GM23248 (cell line): ENCODE results near the gene HGF. TPM values are rescaled to one million over a fixed set of nuclear protein-coding genes. Genes with fewer than 3 reads are reported as not detected.

Experiments
- DNase-seq: peaks from one replicate; pipeline ENCODE4 v3.0.0-alpha.2; 2015
- H2AFZ ChIP-seq: fragments of 200-600 bp; sonication (generic); 2 replicates; pipeline ENCODE4 v1.6.1; 2016; ENCODE audit warnings: antibody characterized with exemption
- H3F3A ChIP-seq: fragments of 200-600 bp; sonication (generic); 2 replicates; pipeline ENCODE4 v1.6.1; 2016; ENCODE audit warnings: mild to moderate bottlenecking, antibody characterized with exemption, mixed run types; ENCODE audit not compliant: insufficient read depth
- H3K27ac ChIP-seq: fragments of 200-600 bp; sonication (generic); 2 replicates; pipeline ENCODE4 v1.5.1; 2016; ENCODE audit warnings: mild to moderate bottlenecking
- H3K27me3 ChIP-seq: fragments of 200-600 bp; sonication (generic); replicated peaks from 2 replicates; pipeline ENCODE4 v1.6.1; 2016; ENCODE audit warnings: mild to moderate bottlenecking; ENCODE audit not compliant: insufficient read depth
- H3K36me3 ChIP-seq: fragments of 200-600 bp; sonication (generic); 2 replicates; pipeline ENCODE4 v1.6.1; 2016; ENCODE audit warnings: low read depth, mild to moderate bottlenecking
- H3K4me1 ChIP-seq: fragments of 200-600 bp; sonication (generic); 2 replicates; pipeline ENCODE4 v1.6.1; 2016; ENCODE audit warnings: mild to moderate bottlenecking; ENCODE audit not compliant: insufficient read depth
- H3K4me2 ChIP-seq: fragments of 200-600 bp; sonication (generic); one replicate; pipeline ENCODE4 v1.6.1; 2016; ENCODE audit warnings: mild to moderate bottlenecking; ENCODE audit not compliant: unreplicated experiment
- H3K4me3 ChIP-seq: fragments of 200-600 bp; sonication (generic); 2 replicates; pipeline ENCODE4 v1.5.1; 2016; ENCODE audit warnings: mild to moderate bottlenecking
- H3K79me2 ChIP-seq: fragments of 200-600 bp; sonication (generic); 2 replicates; pipeline ENCODE4 v1.6.1; 2016; ENCODE audit warnings: mild to moderate bottlenecking; ENCODE audit not compliant: insufficient read depth
- H3K9ac ChIP-seq: fragments of 200-600 bp; sonication (generic); 2 replicates; pipeline ENCODE4 v1.6.1; 2016; ENCODE audit warnings: mild to moderate bottlenecking
- H3K9me2 ChIP-seq: fragments of 200-600 bp; sonication (generic); 2 replicates; pipeline ENCODE4 v1.6.1; 2016; ENCODE audit warnings: mixed run types, mild to moderate bottlenecking, moderate library complexity; ENCODE audit not compliant: insufficient read depth
- H3K9me3 ChIP-seq: fragments of 200-600 bp; sonication (generic); one replicate; pipeline ENCODE4 v1.6.1; 2017; ENCODE audit warnings: low read depth
- H4K20me1 ChIP-seq: fragments of 200-600 bp; sonication (generic); 2 replicates; pipeline ENCODE4 v1.6.0; 2016; ENCODE audit not compliant: insufficient read depth
- EZH2 ChIP-seq: fragments of 200-600 bp; sonication (generic); IDR thresholded peaks from 2 replicates; pipeline ENCODE4 v1.6.1; 2018; ENCODE audit warnings: antibody characterized with exemption, mild to moderate bottlenecking; ENCODE audit not compliant: insufficient read depth, poor library complexity, severe bottlenecking
- EZH2phosphoT487 ChIP-seq: fragments of 200-600 bp; sonication (generic); IDR thresholded peaks from 2 replicates; pipeline ENCODE4 v1.6.1; 2018; ENCODE audit warnings: antibody characterized with exemption, moderate library complexity, mild to moderate bottlenecking, low read depth; ENCODE audit not compliant: insufficient read depth
- WGBS, 2 experiments: methylation state at CpG; one replicate each; pipeline ENCODE4 v1.1.6; 2015 to 2017; ENCODE audit warnings: low lambda C conversion rate in 2 of 2, low coverage in 1 of 2; ENCODE audit errors: missing lambda C conversion rate in 2 of 2; 5-methylcytosine and 5-hydroxymethylcytosine counted together
- in situ Hi-C: fragments of 300-500 bp; cut with MboI; formaldehyde crosslinking; loops from 2 replicates; pipeline ENCODE4 v1.15.0; 2020
- polyA plus RNA-seq: library from polyadenylated mRNA; unstranded; fragments of >200 nt; fragmentation: Nextera tagmentation; extraction: Ambion mirVana; gene quantifications from 2 replicates; pipeline ENCODE4 v1.2.1, GENCODE V29; 2016
- total RNA-seq: library from RNA; depleted of rRNA; stranded (reverse); fragments of >200 nt; shearing (Covaris generic); gene quantifications from 2 replicates; pipeline ENCODE4 v1.2.3, GENCODE V29; 2014

The HGF gene
- total and polyA plus RNA-seq, 2 experiments from 2014 or later = 2.3 to 2.7 TPM

- WGBS, 2 experiments = 3 to 5% methylated on average over 3 of the region's 3 CpGs
- Histone ChIP-seq H3K4me2 (peak overlapping the region; percentile 26), H3K27ac (peak overlapping the region; percentile 22), H2AFZ (no peak overlapping the region), H3K4me1 (peaks cover 32% of the 10 kb centered on the region), H3K27me3 (no peaks in the 10 kb centered on the region), H3K79me2 (no peaks in the 10 kb centered on the region), H3K9me2 (no peaks in the 10 kb centered on the region), H3F3A (peaks cover 32% of the 10 kb centered on the region), H3K9ac (no peak overlapping the region), H3K9me3 (no peaks in the 10 kb centered on the region), H3K4me3 (no peak overlapping the region), H3K36me3 (no peaks in the 10 kb centered on the region), H4K20me1 (no peaks in the 10 kb centered on the region)
- in situ Hi-C loops = no loop called here
- peak; percentile 69 for DNase-seq
- no peak for TF ChIP-seq EZH2
- TF ChIP-seq EZH2phosphoT487 = no peak
Measured at GRCh38 chr7:81692146-81692905, 77.5 kb downstream of the HGF start.

DNA sequence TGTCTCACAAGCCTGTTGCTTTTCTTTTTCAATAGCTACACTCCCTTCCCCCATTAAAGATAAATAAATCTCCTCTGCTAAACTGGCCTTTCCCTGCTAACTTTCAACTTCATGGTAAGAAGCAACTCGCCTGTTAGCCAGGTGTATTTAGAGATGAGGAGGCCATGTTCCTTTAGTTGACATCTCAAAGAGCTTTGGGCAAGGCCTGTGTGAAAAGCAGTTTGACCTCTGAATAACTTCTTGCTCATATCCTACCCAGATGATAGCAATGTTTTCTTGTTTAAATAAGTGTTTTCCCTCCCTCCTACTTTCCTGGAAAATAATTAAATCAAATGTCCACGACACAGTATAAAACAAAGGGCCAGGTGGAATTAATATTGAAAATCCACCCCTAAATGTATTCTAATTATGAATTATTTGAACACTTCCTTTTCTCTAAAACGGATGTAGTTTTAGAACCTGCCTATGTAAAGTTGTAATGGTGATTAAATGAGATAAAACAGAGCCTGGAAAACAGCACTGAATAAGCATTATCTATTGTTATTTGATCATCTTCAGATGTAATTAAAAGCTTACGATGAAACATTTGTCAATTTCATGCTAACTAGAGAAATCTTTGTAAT, 78.5 kb downstream of the HGF start:
- 44 to 45% methylated on average over 4 of the region's 4 CpGs for WGBS, 2 experiments
- H4K20me1 ChIP-seq = no peaks in the 10 kb centered on the region
- H3K9ac ChIP-seq = no peak overlapping the region
- H3K27ac ChIP-seq = peak overlapping the region; percentile 22
- peaks cover 32% of the 10 kb centered on the region for H3K4me1 ChIP-seq
- in situ Hi-C loops = no loop called here
- H3K79me2 ChIP-seq = no peaks in the 10 kb centered on the region
- H3K4me2 ChIP-seq = peak overlapping the region; percentile 16
- H2AFZ ChIP-seq = peak overlapping the region; percentile 67
- peaks cover 32% of the 10 kb centered on the region for H3F3A ChIP-seq
- no peak overlapping the region for H3K4me3 ChIP-seq
- H3K9me3 ChIP-seq = no peaks in the 10 kb centered on the region
- TF ChIP-seq EZH2 (no peak), EZH2phosphoT487 (no peak)
- no peaks in the 10 kb centered on the region for H3K36me3 ChIP-seq
- peak; percentile 20 for DNase-seq
- no peaks in the 10 kb centered on the region for H3K27me3 ChIP-seq
- no peaks in the 10 kb centered on the region for H3K9me2 ChIP-seq

DNA sequence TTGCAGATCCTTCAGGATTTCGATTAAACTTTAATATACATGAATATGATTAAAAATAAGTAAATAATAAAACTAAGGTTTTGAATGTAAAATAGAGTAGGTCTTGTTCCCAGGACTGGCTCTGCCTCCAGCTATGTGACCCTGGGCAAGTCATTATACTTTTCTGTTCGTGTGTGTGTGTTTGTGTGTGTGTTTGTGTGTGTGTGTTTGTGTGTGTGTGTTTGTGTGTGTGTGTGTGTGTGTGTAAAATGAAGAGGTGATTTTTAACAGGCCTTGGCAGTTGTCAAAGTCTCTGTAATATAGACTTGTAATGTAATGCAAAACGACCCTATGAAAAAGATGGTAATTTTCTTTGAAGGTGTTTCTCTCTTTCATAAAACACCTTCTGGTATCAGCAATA, 79.2 kb downstream of the HGF start:
- in situ Hi-C loops = no loop called here
- H3K27me3 ChIP-seq = no peaks in the 10 kb centered on the region
- H3K4me3 ChIP-seq = no peak overlapping the region
- H3K9ac ChIP-seq = no peak overlapping the region
- no peak overlapping the region for H3K27ac ChIP-seq
- H4K20me1 ChIP-seq = no peaks in the 10 kb centered on the region
- H3F3A ChIP-seq = peaks cover 35% of the 10 kb centered on the region
- DNase-seq = no peak
- TF ChIP-seq EZH2 (no peak), EZH2phosphoT487 (no peak)
- H2AFZ ChIP-seq = peak overlapping the region; percentile 67; the same call in 1 of the 2 replicates
- WGBS, 2 experiments = 82 to 87% methylated on average over 3 of the region's 3 CpGs
- no peaks in the 10 kb centered on the region for H3K36me3 ChIP-seq
- no peaks in the 10 kb centered on the region for H3K79me2 ChIP-seq
- H3K9me3 ChIP-seq = no peaks in the 10 kb centered on the region
- H3K4me2 ChIP-seq = no peak overlapping the region
- peaks cover 33% of the 10 kb centered on the region for H3K4me1 ChIP-seq
- no peaks in the 10 kb centered on the region for H3K9me2 ChIP-seq

DNA sequence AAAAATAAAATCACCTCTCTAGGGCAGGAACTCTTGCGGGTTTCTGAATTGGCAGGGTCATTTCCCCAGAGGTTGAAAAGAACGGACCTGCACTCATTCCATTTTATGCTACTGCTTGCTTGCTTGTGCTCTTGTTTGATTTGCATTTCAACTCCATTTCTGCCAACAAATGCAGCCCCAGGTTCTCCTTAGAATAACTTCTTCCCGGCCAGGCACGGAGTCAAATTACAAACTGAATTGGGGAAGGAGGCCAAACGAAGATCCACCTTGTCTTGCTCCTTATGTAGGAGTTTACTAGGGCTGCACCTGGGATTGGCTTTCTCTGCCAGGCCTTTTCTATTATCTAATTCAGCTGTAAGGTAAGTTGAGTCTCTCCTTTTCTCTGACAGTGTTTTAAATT, 79.6 kb downstream of the HGF start:
- H4K20me1 ChIP-seq = no peaks in the 10 kb centered on the region
- no peak overlapping the region for H2AFZ ChIP-seq
- no peaks in the 10 kb centered on the region for H3K27me3 ChIP-seq
- no peaks in the 10 kb centered on the region for H3K9me2 ChIP-seq
- TF ChIP-seq EZH2phosphoT487 (no peak), EZH2 (no peak)
- no peak overlapping the region for H3K4me2 ChIP-seq
- WGBS, 2 experiments = 95 to 99% methylated on average over 5 of the region's 5 CpGs
- H3K27ac ChIP-seq = no peak overlapping the region
- in situ Hi-C loops = no loop called here
- H3F3A ChIP-seq = peaks cover 39% of the 10 kb centered on the region
- H3K36me3 ChIP-seq = no peaks in the 10 kb centered on the region
- no peaks in the 10 kb centered on the region for H3K9me3 ChIP-seq
- no peak for DNase-seq
- H3K79me2 ChIP-seq = no peaks in the 10 kb centered on the region
- no peak overlapping the region for H3K9ac ChIP-seq
- H3K4me1 ChIP-seq = peaks cover 37% of the 10 kb centered on the region
- no peak overlapping the region for H3K4me3 ChIP-seq
